NCI-H2029 treated with DMSO at 0.1 percent for 48 hours (cell line): Measurements from ENCODE around the gene PDE4C.

ENCODE experiments used
- DNase-seq: peaks from one replicate; lab custom pipeline; 2025; lab: John Stamatoyannopoulos, UW

PDE4C gene

GRCh38 chr19:18225702-18226468, at the start of gene PDE4C:
Gene PDE4C, minus strand, starts transcription at chr19:18226438. Its CDS starts 23 bp downstream, at chr19:18226415.
- DNase-seq: no peak

GRCh38 chr19:18274781-18275356, 48.6 kb upstream of the PDE4C start:
- DNase-seq: no peak

- no peak for DNase-seq
These were observed 48.1 kb upstream of the PDE4C start, which contains the start of gene IQCN for GRCh38 chr19:18274219-18274780. Gene IQCN, minus strand, starts transcription at chr19:18274452. Its CDS starts 4,974 bp downstream, at chr19:18269478.

- DNase-seq: no peak
These were observed 47.5 kb upstream of the PDE4C start for GRCh38 chr19:18273561-18274218.

- no peak for DNase-seq
These were observed 45.2 kb upstream of the PDE4C start for GRCh38 chr19:18271433-18271841.

- no peak for DNase-seq
These were observed 44.1 kb upstream of the PDE4C start for GRCh38 chr19:18270326-18270725.

- no peak for DNase-seq
These were observed 43.0 kb upstream of the PDE4C start for GRCh38 chr19:18269070-18269723.

- DNase-seq: no peak
These were observed 40.8 kb upstream of the PDE4C start for GRCh38 chr19:18266771-18267686.

GRCh38 chr19:18265582-18265981, 39.3 kb upstream of the PDE4C start:
- no peak for DNase-seq

GRCh38 chr19:18264971-18265540, 38.8 kb upstream of the PDE4C start:
- no peak for DNase-seq

- DNase-seq: no peak
These were observed 38.1 kb upstream of the PDE4C start for GRCh38 chr19:18264137-18264854.

GRCh38 chr19:18263324-18264136, 37.3 kb upstream of the PDE4C start:
- no peak for DNase-seq

GRCh38 chr19:18262917-18263316, 36.7 kb upstream of the PDE4C start:
- no peak for DNase-seq

GRCh38 chr19:18262144-18262543, 35.9 kb upstream of the PDE4C start:
- DNase-seq: no peak

- no peak for DNase-seq
These were observed 35.2 kb upstream of the PDE4C start for GRCh38 chr19:18261474-18261873.

- no peak for DNase-seq
These were observed 33.7 kb upstream of the PDE4C start for GRCh38 chr19:18259893-18260292.

- DNase-seq: no peak
These were observed 31.5 kb upstream of the PDE4C start for GRCh38 chr19:18257503-18258470.
